Measurements from ENCODE around the gene TRDN. TPM values are rescaled to one million over a fixed set of nuclear protein-coding genes. Genes with fewer than 3 reads are reported as not detected.
A peak's percentile ranks its signal among the peaks of the same experiment; 100 is the strongest.

Gene TRDN
- total RNA-seq, 2 donors from 2014 or later: 1.9 to 2.2 TPM

DNA sequence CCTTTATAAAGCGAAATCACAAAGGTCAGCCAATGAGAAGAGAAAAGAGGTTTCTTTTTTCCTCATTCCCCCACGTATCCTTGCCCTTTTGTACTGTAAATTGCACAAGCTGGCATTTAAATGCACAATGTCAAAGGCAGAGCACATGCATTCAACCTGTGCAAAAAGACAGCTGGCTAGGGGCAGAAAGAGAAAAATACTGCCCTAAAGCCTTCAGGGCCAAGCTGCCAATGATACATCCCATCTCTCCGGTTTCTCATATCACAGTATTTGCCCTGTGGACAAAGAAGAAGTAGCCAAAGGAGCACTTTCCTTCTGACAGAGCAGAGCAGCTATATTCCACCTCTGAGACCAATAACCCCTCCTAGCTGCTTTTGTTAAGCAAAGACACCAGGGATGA lies 219.2 kb downstream of the TRDN start:
- TF ChIP-seq, protein P1, sequence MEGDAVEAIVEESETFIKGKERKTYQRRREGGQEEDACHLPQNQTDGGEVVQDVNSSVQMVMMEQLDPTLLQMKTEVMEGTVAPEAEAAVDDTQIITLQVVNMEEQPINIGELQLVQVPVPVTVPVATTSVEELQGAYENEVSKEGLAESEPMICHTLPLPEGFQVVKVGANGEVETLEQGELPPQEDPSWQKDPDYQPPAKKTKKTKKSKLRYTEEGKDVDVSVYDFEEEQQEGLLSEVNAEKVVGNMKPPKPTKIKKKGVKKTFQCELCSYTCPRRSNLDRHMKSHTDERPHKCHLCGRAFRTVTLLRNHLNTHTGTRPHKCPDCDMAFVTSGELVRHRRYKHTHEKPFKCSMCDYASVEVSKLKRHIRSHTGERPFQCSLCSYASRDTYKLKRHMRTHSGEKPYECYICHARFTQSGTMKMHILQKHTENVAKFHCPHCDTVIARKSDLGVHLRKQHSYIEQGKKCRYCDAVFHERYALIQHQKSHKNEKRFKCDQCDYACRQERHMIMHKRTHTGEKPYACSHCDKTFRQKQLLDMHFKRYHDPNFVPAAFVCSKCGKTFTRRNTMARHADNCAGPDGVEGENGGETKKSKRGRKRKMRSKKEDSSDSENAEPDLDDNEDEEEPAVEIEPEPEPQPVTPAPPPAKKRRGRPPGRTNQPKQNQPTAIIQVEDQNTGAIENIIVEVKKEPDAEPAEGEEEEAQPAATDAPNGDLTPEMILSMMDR (IDR thresholded peaks at IDR 0.05): no peak
- TF ChIP-seq POLR2A (IDR thresholded peaks at IDR 0.05) (no peak), POLR2AphosphoS5 (IDR thresholded peaks at IDR 0.05) (no peak)
- Histone ChIP-seq H3K9me3 (no peaks in the 10 kb centered on the region), H3K4me3 (no peak overlapping the region), H3K27me3 (replicated peaks; ENCODE audit: insufficient read depth) (no peaks in the 10 kb centered on the region), H3K36me3 (no peaks in the 10 kb centered on the region), H3K4me1 (replicated peaks) (no peaks in the 10 kb centered on the region), H3K27ac (no peak overlapping the region)
- DNase-seq (ENCODE audit: low spot score): no peak
- intact Hi-C loops (cut with DNase I): loop anchor here (5.0 kb wide), 1 partner anchor 300 kb away; no protein-coding TSS in a partner anchor
- 79% methylated on average over 3 of the region's 3 CpGs for WGBS

DNA sequence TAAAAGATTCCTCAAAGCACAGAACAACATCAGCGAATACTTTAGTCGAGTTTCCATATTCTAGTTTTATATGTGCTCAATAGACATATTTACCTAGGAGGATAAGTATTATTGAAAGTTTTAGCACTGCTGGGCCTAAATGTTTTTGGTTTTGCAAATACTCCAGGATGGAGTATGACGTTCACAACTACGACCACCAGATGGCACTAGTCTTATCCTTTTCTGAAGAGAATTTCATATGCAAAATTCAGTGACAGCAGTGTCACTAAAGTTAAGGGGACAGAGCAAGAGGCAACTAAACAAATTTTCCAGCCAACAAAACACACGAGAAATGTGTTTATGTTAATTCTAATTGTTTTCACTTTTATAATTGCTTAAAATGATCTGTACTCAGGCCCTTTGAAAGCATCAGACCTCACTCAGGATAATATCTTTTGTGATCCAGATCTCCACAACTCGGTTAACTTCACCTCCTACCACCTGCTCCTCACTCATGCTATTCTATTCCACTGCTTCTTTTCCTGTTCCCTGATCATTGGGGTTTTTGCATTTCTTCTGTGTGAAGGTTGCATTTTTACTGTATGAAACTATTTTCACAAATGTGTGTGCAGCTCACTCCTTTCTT lies 220.8 kb downstream of the TRDN start:
- Histone ChIP-seq H3K27me3 (replicated peaks; ENCODE audit: insufficient read depth) (no peaks in the 10 kb centered on the region), H3K27ac (no peak overlapping the region), H3K9me3 (no peaks in the 10 kb centered on the region), H3K4me1 (replicated peaks) (no peaks in the 10 kb centered on the region), H3K36me3 (no peaks in the 10 kb centered on the region), H3K4me3 (no peak overlapping the region)
- TF ChIP-seq POLR2AphosphoS5 (IDR thresholded peaks at IDR 0.05): no peak
- TF ChIP-seq, protein P1 (IDR thresholded peaks at IDR 0.05): peak; percentile 47 to 74 (median 54)
- TF ChIP-seq POLR2A (IDR thresholded peaks at IDR 0.05): no peak
- DNase-seq (ENCODE audit: low spot score): peak; percentile 36
- intact Hi-C loops (cut with DNase I): loop anchor here (5.0 kb wide), 1 partner anchor 301 kb away; no protein-coding TSS in a partner anchor
- WGBS: 15% methylated on average over 6 of the region's 6 CpGs

DNA sequence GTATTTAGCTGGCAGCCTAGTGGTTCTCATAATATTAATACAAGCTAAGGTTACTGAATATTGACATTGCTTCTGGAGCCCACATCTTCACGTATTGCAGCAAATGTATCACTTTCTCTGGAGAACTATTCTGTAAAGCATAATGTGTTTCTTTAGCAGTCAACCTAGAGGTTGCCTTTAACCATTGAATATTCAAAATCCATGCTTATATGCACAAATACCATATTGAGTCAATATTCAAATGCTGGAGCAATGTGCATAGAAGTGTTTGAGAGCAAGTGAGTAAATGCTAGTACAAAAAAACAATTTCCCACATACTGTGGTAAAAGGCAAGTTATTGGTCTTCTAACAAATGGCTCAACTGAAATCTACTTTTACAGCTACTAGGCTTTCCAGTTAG lies 231.8 kb downstream of the TRDN start:
- H3K4me3 ChIP-seq: no peak overlapping the region
- no peaks in the 10 kb centered on the region for H3K4me1 ChIP-seq (replicated peaks)
- no peaks in the 10 kb centered on the region for H3K27me3 ChIP-seq (replicated peaks; ENCODE audit: insufficient read depth)
- DNase-seq (ENCODE audit: low spot score): no peak
- intact Hi-C loops (cut with DNase I): no loop called here
- no peaks in the 10 kb centered on the region for H3K36me3 ChIP-seq
- WGBS: 89% methylated on average over 1 of the region's 1 CpG
- H3K9me3 ChIP-seq: no peaks in the 10 kb centered on the region
- TF ChIP-seq POLR2A (IDR thresholded peaks at IDR 0.05) (no peak), POLR2AphosphoS5 (IDR thresholded peaks at IDR 0.05) (no peak)
- TF ChIP-seq, protein P1 (IDR thresholded peaks at IDR 0.05): no peak
- H3K27ac ChIP-seq: no peak overlapping the region

DNA sequence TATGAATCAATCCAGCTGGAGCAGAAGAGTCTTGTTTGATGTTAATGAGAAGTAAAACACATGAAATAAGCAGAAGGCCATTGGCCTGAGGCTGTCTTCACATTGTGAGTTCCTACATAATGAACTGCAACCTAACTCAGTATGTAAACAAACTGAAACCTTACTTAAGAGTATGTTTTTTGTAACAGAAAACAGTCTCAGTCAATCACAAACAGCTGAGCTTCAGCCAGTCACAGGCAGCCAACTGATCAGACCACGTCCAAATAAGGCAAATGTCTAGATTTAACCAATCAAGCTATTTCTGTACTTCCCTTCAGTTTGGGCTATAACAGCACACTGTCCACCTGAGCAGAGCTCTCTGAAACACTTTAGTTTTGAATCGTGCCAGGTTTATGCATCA lies 234.7 kb downstream of the TRDN start:
- no peak overlapping the region for H3K27ac ChIP-seq

More for the DNA sequence above, 234.7 kb downstream of the TRDN start:
- 57% methylated on average over 2 of the region's 2 CpGs for WGBS
- Histone ChIP-seq H3K27me3 (replicated peaks; ENCODE audit: insufficient read depth) (no peaks in the 10 kb centered on the region), H3K4me1 (replicated peaks) (no peaks in the 10 kb centered on the region), H3K36me3 (no peaks in the 10 kb centered on the region), H3K9me3 (no peaks in the 10 kb centered on the region), H3K4me3 (no peak overlapping the region)
- DNase-seq (ENCODE audit: low spot score): no peak
- no peak for TF ChIP-seq POLR2AphosphoS5 (IDR thresholded peaks at IDR 0.05)
- TF ChIP-seq, protein P1 (IDR thresholded peaks at IDR 0.05): no peak
- TF ChIP-seq POLR2A (IDR thresholded peaks at IDR 0.05): no peak
- intact Hi-C loops (cut with DNase I): no loop called here
